ENCODE measurements around the gene AEBP1.
A peak's percentile ranks its signal among the peaks of the same experiment; 100 is the strongest.

Gene AEBP1

DNA sequence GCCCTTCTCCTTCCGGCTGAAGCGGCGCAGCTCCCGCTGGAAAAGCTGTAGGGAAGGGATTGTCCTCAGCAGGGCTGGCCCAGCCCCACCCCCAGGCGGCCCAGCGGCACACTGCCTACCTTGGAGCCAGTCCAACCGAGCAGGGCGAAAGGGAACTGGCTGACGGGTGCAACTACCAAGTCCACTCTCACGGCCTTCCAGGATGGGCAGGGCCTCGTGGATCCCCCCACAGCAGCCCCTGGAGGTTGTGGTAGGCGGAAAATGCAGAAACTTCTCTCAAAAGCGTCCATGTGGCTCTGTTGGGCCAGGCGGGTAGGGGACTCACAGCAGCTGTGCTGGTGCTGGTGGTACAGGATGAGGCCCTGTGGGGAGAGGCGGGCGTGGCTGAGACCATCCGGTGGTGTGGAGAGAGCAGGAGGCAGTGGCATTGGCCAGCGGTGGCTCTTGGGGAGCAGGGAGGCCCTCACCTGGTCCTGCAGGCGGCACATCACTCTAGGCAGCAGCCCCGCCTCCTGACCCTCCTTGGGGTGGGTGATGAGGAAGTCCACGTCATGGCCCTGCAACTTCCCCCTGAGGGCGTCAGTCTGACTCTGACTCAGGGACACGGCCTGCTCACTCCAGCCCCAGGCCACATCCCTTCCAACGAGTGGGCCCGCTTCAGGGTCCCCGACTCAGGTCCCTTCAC lies 30.3 kb upstream of the AEBP1 start:
- in situ Hi-C loops (cut with MboI; ENCODE audit: low pct_unique_long_range_greater_than_20kb, low sequenced_read_pairs, unreplicated experiment) = loop anchor here (10.0 kb wide), 1 partner anchor 121 kb away; no protein-coding TSS in a partner anchor
- DNase-seq (ENCODE audit: low spot score) = peak; percentile 67
- TF ChIP-seq, protein P1, sequence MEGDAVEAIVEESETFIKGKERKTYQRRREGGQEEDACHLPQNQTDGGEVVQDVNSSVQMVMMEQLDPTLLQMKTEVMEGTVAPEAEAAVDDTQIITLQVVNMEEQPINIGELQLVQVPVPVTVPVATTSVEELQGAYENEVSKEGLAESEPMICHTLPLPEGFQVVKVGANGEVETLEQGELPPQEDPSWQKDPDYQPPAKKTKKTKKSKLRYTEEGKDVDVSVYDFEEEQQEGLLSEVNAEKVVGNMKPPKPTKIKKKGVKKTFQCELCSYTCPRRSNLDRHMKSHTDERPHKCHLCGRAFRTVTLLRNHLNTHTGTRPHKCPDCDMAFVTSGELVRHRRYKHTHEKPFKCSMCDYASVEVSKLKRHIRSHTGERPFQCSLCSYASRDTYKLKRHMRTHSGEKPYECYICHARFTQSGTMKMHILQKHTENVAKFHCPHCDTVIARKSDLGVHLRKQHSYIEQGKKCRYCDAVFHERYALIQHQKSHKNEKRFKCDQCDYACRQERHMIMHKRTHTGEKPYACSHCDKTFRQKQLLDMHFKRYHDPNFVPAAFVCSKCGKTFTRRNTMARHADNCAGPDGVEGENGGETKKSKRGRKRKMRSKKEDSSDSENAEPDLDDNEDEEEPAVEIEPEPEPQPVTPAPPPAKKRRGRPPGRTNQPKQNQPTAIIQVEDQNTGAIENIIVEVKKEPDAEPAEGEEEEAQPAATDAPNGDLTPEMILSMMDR (IDR thresholded peaks at IDR 0.05; ENCODE audit: extremely low read depth, insufficient read depth, missing control alignments) = no peak

DNA sequence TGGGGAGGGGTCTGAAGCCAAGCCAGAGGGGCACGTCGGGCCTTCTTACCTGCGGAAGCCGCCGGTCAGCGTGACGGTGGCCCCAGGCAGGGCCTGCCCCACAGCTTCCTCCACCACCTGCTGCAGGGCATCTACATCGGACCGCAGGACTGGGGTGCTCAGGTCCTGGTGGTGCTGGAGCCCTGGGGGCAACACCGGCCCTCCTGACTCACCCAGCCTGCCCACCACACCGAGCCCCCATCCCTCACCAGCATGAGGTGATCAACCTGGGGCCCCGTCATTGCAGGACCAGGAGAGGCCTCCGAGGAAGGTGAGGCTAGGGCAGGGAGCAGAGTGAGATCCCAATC lies 29.8 kb upstream of the AEBP1 start:
- no peak for DNase-seq (ENCODE audit: low spot score)
- TF ChIP-seq, protein P1 (IDR thresholded peaks at IDR 0.05; ENCODE audit: extremely low read depth, insufficient read depth, missing control alignments) = no peak
- in situ Hi-C loops (cut with MboI; ENCODE audit: low pct_unique_long_range_greater_than_20kb, low sequenced_read_pairs, unreplicated experiment) = loop anchor here (10.0 kb wide), 1 partner anchor 120 kb away; no protein-coding TSS in a partner anchor

DNA sequence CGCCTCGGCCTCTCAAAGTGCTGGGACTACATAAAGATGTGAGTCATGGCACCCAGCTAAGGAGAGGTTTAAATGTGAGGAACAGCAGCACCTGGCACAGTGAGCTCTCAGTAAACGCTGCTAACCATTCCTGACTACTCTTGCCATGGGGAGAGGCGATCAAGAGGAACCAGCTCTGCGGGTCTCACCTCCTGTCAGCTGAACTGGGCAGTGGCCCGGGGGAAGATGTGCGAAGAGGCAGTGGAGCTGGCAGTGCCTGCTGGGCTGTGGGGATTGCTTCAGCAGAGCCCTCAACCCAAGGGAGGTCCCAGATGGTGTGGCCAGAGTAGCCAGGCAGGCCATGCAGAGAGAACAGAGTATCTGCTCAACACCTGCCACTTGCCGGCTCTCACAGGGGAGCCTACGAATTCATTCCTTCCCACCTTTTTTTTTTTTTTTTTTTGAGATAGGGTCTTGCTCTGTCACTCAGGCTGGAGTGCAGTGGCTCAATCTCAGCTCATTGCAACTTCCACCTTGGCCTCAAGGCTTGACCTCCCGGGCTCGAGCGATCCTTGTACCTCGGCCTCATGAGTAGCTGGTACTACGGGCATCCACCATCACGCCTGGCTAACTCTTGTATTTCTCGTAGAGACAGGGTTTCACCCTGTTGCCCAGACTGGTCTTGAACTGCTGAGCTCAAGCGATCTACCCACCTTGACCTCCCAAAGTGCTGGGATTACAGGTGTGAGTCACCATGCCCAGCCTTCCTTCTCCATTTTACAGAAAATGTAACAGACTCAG lies 28.7 kb upstream of the AEBP1 start:
- TF ChIP-seq, protein P1 (IDR thresholded peaks at IDR 0.05; ENCODE audit: extremely low read depth, insufficient read depth, missing control alignments) = no peak
- no peak for DNase-seq (ENCODE audit: low spot score)
- in situ Hi-C loops (cut with MboI; ENCODE audit: low pct_unique_long_range_greater_than_20kb, low sequenced_read_pairs, unreplicated experiment) = loop anchor here (10.0 kb wide), 1 partner anchor 119 kb away; no protein-coding TSS in a partner anchor

DNA sequence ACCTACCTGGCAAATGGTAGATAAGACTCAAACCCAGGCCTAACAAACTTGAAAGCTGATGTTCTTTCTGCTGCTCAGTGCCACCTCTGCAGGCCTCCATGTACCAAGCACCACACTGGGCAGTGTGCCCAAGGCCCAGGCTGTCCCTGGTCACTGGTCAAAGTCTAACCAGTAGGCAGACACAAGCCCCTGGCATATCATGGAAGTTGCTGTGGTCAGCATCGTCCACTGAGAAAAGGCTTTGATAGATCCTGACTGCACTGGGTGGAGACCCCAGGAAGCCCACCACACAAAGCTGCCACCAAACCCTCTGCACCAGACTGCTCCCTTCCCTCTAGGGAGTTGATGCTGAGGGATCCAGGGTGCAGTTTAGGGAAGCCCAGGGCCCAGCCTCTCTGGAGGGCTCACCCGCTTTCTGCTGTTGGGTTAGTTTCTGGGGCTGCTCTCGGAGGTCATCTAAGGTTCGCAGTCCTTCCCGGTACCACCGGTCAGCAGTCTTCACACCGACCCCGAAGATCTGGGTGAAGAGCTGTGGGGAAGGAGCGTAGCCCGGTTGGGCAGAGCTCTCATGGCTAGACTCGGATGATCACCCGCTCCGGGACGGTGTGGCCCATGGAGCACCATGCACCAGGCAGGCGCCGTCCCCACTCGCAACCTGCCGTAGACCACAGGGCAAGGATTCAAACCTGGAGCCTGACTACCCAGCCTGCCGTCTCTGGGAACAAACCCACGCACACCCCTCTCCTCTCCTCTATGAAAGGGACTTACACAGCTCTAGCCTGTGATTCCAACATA lies 27.8 kb upstream of the AEBP1 start:
- TF ChIP-seq, protein P1 (IDR thresholded peaks at IDR 0.05; ENCODE audit: extremely low read depth, insufficient read depth, missing control alignments) = no peak
- in situ Hi-C loops (cut with MboI; ENCODE audit: low pct_unique_long_range_greater_than_20kb, low sequenced_read_pairs, unreplicated experiment) = loop anchor here (10.0 kb wide), 1 partner anchor 119 kb away; no protein-coding TSS in a partner anchor
- DNase-seq (ENCODE audit: low spot score) = no peak

DNA sequence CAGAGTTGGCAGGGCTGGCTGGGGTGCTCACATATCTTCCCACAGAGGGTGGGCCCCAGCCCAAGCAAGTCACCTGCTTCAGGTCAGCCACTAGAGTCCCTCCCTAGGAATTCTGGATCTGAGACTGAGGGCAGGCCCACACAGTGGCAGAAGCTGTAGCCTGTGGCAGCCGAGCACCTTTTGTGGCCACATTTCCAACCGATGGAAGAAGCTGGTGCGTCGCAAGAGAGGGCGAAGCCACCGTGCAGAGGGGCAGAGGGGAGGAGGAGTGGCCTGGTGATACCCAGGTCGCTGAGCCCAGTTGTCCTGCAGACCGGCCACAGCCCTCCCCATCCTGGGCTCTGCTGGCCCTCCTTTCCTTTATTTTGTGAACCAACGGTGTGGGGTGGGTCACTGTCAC lies 27.1 kb upstream of the AEBP1 start:
- in situ Hi-C loops (cut with MboI; ENCODE audit: low pct_unique_long_range_greater_than_20kb, low sequenced_read_pairs, unreplicated experiment) = loop anchor here (10.0 kb wide), 1 partner anchor 118 kb away; no protein-coding TSS in a partner anchor
- TF ChIP-seq, protein P1 (IDR thresholded peaks at IDR 0.05; ENCODE audit: extremely low read depth, insufficient read depth, missing control alignments) = no peak
- no peak for DNase-seq (ENCODE audit: low spot score)

DNA sequence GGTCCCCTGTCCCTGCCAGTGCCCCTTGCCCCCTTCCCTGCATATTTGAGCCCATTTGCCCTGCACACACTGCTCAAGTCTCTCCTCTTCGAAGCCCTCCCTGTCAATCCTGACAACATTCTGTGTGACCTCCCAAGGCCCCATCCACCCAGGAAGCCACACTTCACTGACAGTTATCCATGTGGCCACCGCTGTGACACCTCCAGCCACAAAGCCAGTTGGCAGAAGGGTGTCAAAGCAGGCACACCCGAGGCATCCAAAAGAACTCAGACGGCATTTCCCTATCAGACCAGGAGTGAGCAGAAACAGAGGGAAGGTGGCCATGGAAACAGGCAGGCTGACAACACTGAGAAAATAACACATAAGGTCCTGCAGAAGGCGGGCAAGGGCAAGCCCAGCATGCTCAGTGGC lies 26.5 kb upstream of the AEBP1 start:
- TF ChIP-seq, protein P1 (IDR thresholded peaks at IDR 0.05; ENCODE audit: extremely low read depth, insufficient read depth, missing control alignments) = no peak
- in situ Hi-C loops (cut with MboI; ENCODE audit: low pct_unique_long_range_greater_than_20kb, low sequenced_read_pairs, unreplicated experiment) = loop anchor here (10.0 kb wide), 1 partner anchor 117 kb away; no protein-coding TSS in a partner anchor
- no peak for DNase-seq (ENCODE audit: low spot score)
